ENCODE data around the gene HOXD13.

HOXD13 gene

DNA sequence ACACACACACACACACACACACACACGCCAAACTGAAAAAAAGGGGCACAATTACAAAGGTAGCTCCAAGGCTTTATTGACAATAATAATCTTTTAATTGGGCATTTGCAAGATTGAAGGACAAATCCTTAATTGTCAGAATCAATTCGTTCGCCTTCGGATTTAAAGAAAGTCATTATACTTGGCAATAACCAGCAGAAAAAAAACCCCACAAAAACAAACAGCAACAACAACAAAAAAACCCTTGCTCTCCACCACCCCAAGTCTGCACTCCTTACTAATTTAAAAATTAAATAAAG, 35.2 kb downstream of the HOXD13 start:
- no peak overlapping the region for H3K4me3 ChIP-seq (ENCODE audit: low read depth in 1 of 2, low read length in 2 of 2)
- no peak overlapping the region for H3K9ac ChIP-seq (ENCODE audit: low read depth, low read length)
- TF ChIP-seq, protein P1, sequence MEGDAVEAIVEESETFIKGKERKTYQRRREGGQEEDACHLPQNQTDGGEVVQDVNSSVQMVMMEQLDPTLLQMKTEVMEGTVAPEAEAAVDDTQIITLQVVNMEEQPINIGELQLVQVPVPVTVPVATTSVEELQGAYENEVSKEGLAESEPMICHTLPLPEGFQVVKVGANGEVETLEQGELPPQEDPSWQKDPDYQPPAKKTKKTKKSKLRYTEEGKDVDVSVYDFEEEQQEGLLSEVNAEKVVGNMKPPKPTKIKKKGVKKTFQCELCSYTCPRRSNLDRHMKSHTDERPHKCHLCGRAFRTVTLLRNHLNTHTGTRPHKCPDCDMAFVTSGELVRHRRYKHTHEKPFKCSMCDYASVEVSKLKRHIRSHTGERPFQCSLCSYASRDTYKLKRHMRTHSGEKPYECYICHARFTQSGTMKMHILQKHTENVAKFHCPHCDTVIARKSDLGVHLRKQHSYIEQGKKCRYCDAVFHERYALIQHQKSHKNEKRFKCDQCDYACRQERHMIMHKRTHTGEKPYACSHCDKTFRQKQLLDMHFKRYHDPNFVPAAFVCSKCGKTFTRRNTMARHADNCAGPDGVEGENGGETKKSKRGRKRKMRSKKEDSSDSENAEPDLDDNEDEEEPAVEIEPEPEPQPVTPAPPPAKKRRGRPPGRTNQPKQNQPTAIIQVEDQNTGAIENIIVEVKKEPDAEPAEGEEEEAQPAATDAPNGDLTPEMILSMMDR (IDR thresholded peaks at IDR 0.05; ENCODE audit: borderline replicate concordance, extremely low read depth, low read length, poor library complexity, severe bottlenecking) = no peak
- TF ChIP-seq EZH2 (IDR thresholded peaks at IDR 0.05; ENCODE audit: borderline replicate concordance, low read depth, low read length, severe bottlenecking) = no peak
- no peaks in the 10 kb centered on the region for H3K36me3 ChIP-seq (ENCODE audit: insufficient read depth, low read length)
- DNase-seq (no peak), ATAC-seq (ENCODE audit: insufficient read depth, low read depth) (no peak)
- no peaks in the 10 kb centered on the region for H4K20me1 ChIP-seq (ENCODE audit: insufficient read depth, low read length)
- no peak overlapping the region for H3K27ac ChIP-seq (ENCODE audit: low read length)
- H3K27me3 ChIP-seq (ENCODE audit: insufficient read depth, low read length, poor library complexity) = peaks cover 3% of the 10 kb centered on the region
- H3K4me2 ChIP-seq (ENCODE audit: insufficient read depth, low read length) = no peak overlapping the region
- no peaks in the 10 kb centered on the region for H3K9me3 ChIP-seq (ENCODE audit: insufficient read depth, low read length, severe bottlenecking)
- H3K79me2 ChIP-seq (ENCODE audit: insufficient read depth, low read length) = no peaks in the 10 kb centered on the region
- H3K4me1 ChIP-seq (ENCODE audit: insufficient read depth, low read length) = peaks cover 4% of the 10 kb centered on the region; the same call in 1 of the 2 replicates
- no peak overlapping the region for H2AFZ ChIP-seq (ENCODE audit: low read depth, low read length)

DNA sequence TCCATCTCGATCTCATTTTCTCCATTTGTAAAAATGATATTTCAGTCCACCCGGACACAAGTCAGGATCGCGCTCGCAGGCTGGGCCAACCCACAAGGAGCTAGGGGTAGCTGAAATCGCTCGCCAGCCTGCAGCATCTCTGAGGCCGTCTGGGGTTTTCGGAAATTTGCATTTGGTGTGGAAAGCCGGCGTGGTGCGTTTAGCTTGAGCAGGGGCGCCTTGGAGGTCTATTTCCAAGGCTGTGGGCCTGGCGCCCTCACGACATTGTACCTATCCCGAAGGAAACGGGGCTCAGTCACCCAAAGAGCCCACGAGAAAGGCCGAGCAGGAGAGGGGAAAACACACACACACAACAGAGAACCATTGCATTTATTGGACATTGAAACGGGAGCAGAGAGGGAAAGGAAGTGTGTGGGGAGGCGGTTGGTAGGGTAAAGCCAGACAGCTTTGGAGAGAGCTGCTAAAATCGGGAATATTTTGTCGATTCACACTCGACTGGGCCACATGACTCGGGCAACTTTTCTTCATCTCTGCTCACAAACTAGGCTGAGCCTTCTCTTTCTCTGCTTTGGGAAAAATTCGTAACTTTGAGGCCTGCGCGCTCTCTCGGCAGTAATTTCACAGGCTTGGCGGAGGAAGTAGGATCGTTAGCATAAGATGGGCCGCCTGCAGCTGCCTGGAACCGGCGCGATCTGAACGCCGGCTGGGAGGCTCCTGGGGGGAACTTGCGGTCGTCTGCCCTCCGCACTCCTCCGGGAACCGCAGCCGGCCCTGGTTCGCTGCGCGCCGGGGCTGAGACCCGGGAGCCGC, 35.9 kb downstream of the HOXD13 start:
- H3K9ac ChIP-seq (ENCODE audit: low read depth, low read length) = no peak overlapping the region
- H3K27ac ChIP-seq (ENCODE audit: low read length) = no peak overlapping the region
- no peak overlapping the region for H3K4me3 ChIP-seq (ENCODE audit: low read depth in 1 of 2, low read length in 2 of 2)
- H4K20me1 ChIP-seq (ENCODE audit: insufficient read depth, low read length) = no peaks in the 10 kb centered on the region
- H3K27me3 ChIP-seq (ENCODE audit: insufficient read depth, low read length, poor library complexity) = peaks cover 6% of the 10 kb centered on the region
- ATAC-seq (ENCODE audit: insufficient read depth, low read depth) (no peak), DNase-seq (no peak)
- no peak overlapping the region for H2AFZ ChIP-seq (ENCODE audit: low read depth, low read length)
- peaks cover 4% of the 10 kb centered on the region; the same call in 1 of the 2 replicates for H3K4me1 ChIP-seq (ENCODE audit: insufficient read depth, low read length)
- H3K36me3 ChIP-seq (ENCODE audit: insufficient read depth, low read length) = no peaks in the 10 kb centered on the region
- TF ChIP-seq EZH2 (IDR thresholded peaks at IDR 0.05; ENCODE audit: borderline replicate concordance, low read depth, low read length, severe bottlenecking) = no peak
- TF ChIP-seq, protein P1 (IDR thresholded peaks at IDR 0.05; ENCODE audit: borderline replicate concordance, extremely low read depth, low read length, poor library complexity, severe bottlenecking) = no peak
- no peaks in the 10 kb centered on the region for H3K9me3 ChIP-seq (ENCODE audit: insufficient read depth, low read length, severe bottlenecking)
- no peak overlapping the region for H3K4me2 ChIP-seq (ENCODE audit: insufficient read depth, low read length)
- no peaks in the 10 kb centered on the region for H3K79me2 ChIP-seq (ENCODE audit: insufficient read depth, low read length)

DNA sequence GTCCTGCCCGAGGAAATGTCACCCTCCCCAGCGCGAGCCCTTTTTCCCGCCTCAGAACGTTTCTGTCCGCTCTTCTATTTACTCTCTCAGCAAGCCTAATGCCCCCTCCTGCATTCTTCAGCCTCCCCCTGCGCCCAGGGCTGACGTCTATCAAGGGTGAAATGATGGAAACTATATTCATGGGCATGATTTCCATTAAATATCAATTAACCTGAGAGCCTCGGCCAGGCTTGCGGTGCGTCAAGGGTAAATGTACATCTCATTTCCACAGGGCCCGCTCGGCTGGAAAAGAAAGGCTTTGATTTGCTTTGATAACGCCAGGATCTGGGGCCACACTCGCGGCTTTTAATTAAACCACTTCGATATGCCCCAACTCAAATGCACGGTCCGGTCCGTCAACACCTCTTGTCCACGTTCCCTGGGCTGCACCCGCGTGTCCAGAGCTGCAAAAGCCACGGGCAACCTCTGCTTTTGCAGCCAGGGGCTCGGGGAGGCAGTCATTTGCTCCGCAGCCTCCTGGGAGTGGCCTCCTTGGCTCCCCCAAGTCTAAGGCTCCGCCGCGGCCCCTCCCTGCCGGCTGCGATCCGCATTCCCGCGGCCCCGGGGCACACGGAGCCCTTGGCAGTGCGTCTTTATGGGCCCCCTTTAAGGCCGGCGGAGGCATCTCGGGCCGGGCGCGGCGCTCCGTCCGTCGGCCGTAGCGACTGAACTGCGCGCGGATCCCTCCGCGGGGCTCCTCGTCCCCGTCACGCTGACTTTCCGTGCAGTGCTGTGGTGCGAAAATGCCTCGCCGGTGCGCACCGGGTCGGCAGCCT, 36.7 kb downstream of the HOXD13 start, which contains the start of gene HOXD8:
Gene HOXD8 (plus strand): TSS at position 724 of the 815 bp plus-strand sequence. CDS start 662 bp downstream, outside the sequence.
- Histone ChIP-seq H3K9me3 (ENCODE audit: insufficient read depth, low read length, severe bottlenecking) (no peaks in the 10 kb centered on the region), H2AFZ (ENCODE audit: low read depth, low read length) (no peak within 1 kb of the TSS), H3K4me1 (ENCODE audit: insufficient read depth, low read length) (peaks cover 4% of the 10 kb centered on the region; the same call in 1 of the 2 replicates), H4K20me1 (ENCODE audit: insufficient read depth, low read length) (no peaks in the 10 kb centered on the region), H3K79me2 (ENCODE audit: insufficient read depth, low read length) (no peaks in the 10 kb centered on the region), H3K27me3 (ENCODE audit: insufficient read depth, low read length, poor library complexity) (peaks cover 10% of the 10 kb centered on the region), H3K27ac (ENCODE audit: low read length) (no peak within 1 kb of the TSS), H3K9ac (ENCODE audit: low read depth, low read length) (no peak within 1 kb of the TSS), H3K4me2 (ENCODE audit: insufficient read depth, low read length) (no peak within 1 kb of the TSS), H3K4me3 (ENCODE audit: low read depth in 1 of 2, low read length in 2 of 2) (no peak within 1 kb of the TSS), H3K36me3 (ENCODE audit: insufficient read depth, low read length) (no peaks in the 10 kb centered on the region)
- no peak for DNase-seq
- TF ChIP-seq, protein P1 (IDR thresholded peaks at IDR 0.05; ENCODE audit: borderline replicate concordance, extremely low read depth, low read length, poor library complexity, severe bottlenecking) = no peak
- TF ChIP-seq EZH2 (IDR thresholded peaks at IDR 0.05; ENCODE audit: borderline replicate concordance, low read depth, low read length, severe bottlenecking) = no peak
- ATAC-seq (ENCODE audit: insufficient read depth, low read depth) = no peak

Data from DND-41 (cell line).